Cardiac fibroblast (primary cell): ENCODE results near the gene JADE2.

Source experiments
- DNase-seq, 2 donors: peaks; one replicate each; pipeline versions ENCODE4 v3.0.0 to v3.0.0-alpha.2; 2010; ENCODE audit warnings: low read depth in 2 of 2
- H3K4me3 ChIP-seq, 2 donors: replicated peaks in 1 of 2; 1 replicate in 1 of 2; 2 replicates in 1 of 2; pipeline ENCODE4 v1.5.1; 2011; ENCODE audit warnings: low read depth in 2 of 2, low read length in 2 of 2, mild to moderate bottlenecking in 2 of 2, moderate library complexity in 1 of 2
- CTCF ChIP-seq: IDR thresholded peaks from one replicate; pipeline ENCODE4 v1.5.1; 2011; ENCODE audit warnings: low read depth, mild to moderate bottlenecking, low read length, inconsistent platforms

Gene JADE2

GRCh38 chr5:134561871-134562296 is 36.4 kb downstream of the JADE2 start:
- DNase-seq, result peak; percentile 77 to 95
- peak; percentile 46 for TF ChIP-seq CTCF
- H3K4me3 ChIP-seq, result no peak overlapping the region

GRCh38 chr5:134563221-134563620 is 37.8 kb downstream of the JADE2 start:
- no peak for TF ChIP-seq CTCF
- DNase-seq, result no peak
- no peak overlapping the region for H3K4me3 ChIP-seq

- no peak overlapping the region for H3K4me3 ChIP-seq
- DNase-seq, result no peak
- TF ChIP-seq CTCF, result no peak
Observed at GRCh38 chr5:134563962-134564361, 38.5 kb downstream of the JADE2 start.

GRCh38 chr5:134564396-134564795 is 38.9 kb downstream of the JADE2 start:
- H3K4me3 ChIP-seq, result no peak overlapping the region
- TF ChIP-seq CTCF, result no peak

GRCh38 chr5:134565791-134566740 is 40.6 kb downstream of the JADE2 start:
- H3K4me3 ChIP-seq, result no peak overlapping the region
- DNase-seq, result no peak
- TF ChIP-seq CTCF, result no peak

More at GRCh38 chr5:134564396-134564795, 38.9 kb downstream of the JADE2 start:
- no peak for DNase-seq

- H3K4me3 ChIP-seq, result no peak overlapping the region
- no peak for DNase-seq
- no peak for TF ChIP-seq CTCF
Observed at GRCh38 chr5:134566741-134567221, 41.3 kb downstream of the JADE2 start.
